ENCODE results near the gene DOC2B. TPM values are rescaled to one million over a fixed set of nuclear protein-coding genes. Genes with fewer than 3 reads are reported as not detected.
"Not testable (repeated sequence)": the region's sequence is repeated elsewhere in the genome, so short reads cannot be mapped to it uniquely, and the experiment has no call there.

DOC2B gene
- total RNA-seq (under 1 TPM; 0.18 to 0.40 TPM), total RNA-seq (0 to 0.15 reads per million in 2 donors)

- H3K4me1 Mint-ChIP-seq: peaks cover 13% of the 10 kb centered on the region
- H3K27ac Mint-ChIP-seq: no peak within 1 kb of the TSS
- H3K36me3 Mint-ChIP-seq (ENCODE audit: low read depth): no peaks in the 10 kb centered on the region
- ATAC-seq (peak; percentile 64), DNase-seq (no peak)
- H3K4me3 Mint-ChIP-seq: peak within 1 kb of the TSS; percentile 81
- no peaks in the 10 kb centered on the region for H3K9me3 ChIP-seq (ENCODE audit: control insufficient read depth, low read length, poor library complexity, severe bottlenecking)
- H3K27me3 Mint-ChIP-seq: peaks cover 55% of the 10 kb centered on the region
Measured at GRCh38 chr17:181245-182049, at the start of gene DOC2B. TSS of gene DOC2B (minus strand) at chr17:181650. CDS start at chr17:181479, 171 bp downstream.

- DNase-seq (no peak), ATAC-seq (no peak)
- H3K27me3 Mint-ChIP-seq: no peaks in the 10 kb centered on the region
- peaks cover 4% of the 10 kb centered on the region for H3K36me3 Mint-ChIP-seq (ENCODE audit: low read depth)
- H3K4me1 Mint-ChIP-seq: peaks cover 4% of the 10 kb centered on the region
- H3K27ac Mint-ChIP-seq: no peak overlapping the region
- no peaks in the 10 kb centered on the region for H3K9me3 ChIP-seq (ENCODE audit: control insufficient read depth, low read length, poor library complexity, severe bottlenecking)
- H3K4me3 Mint-ChIP-seq: no peak overlapping the region
Measured at GRCh38 chr17:230395-230770, 48.9 kb upstream of the DOC2B start.

- no peak for ATAC-seq
- H3K4me1 Mint-ChIP-seq: peaks cover 4% of the 10 kb centered on the region
- H3K36me3 Mint-ChIP-seq (ENCODE audit: low read depth): peaks cover 4% of the 10 kb centered on the region
Measured at GRCh38 chr17:229709-230394, 48.4 kb upstream of the DOC2B start.

GRCh38 chr17:228951-229708 is 47.7 kb upstream of the DOC2B start:
- Mint-ChIP-seq H3K36me3 (ENCODE audit: low read depth) (peaks cover 4% of the 10 kb centered on the region), H3K4me3 (no peak overlapping the region), H3K27me3 (no peaks in the 10 kb centered on the region), H3K27ac (no peak overlapping the region), H3K4me1 (peaks cover 4% of the 10 kb centered on the region)
- ATAC-seq (no peak), DNase-seq (no peak)
- H3K9me3 ChIP-seq (ENCODE audit: control insufficient read depth, low read length, poor library complexity, severe bottlenecking): no peaks in the 10 kb centered on the region

More at GRCh38 chr17:229709-230394, 48.4 kb upstream of the DOC2B start:
- H3K27me3 Mint-ChIP-seq: no peaks in the 10 kb centered on the region
- no peaks in the 10 kb centered on the region for H3K9me3 ChIP-seq (ENCODE audit: control insufficient read depth, low read length, poor library complexity, severe bottlenecking)
- no peak for DNase-seq
- no peak overlapping the region for H3K27ac Mint-ChIP-seq
- no peak overlapping the region for H3K4me3 Mint-ChIP-seq

GRCh38 chr17:227946-228615 is 46.6 kb upstream of the DOC2B start:
- ATAC-seq (no peak), DNase-seq (no peak)
- no peak overlapping the region for H3K4me3 Mint-ChIP-seq
- no peaks in the 10 kb centered on the region for H3K9me3 ChIP-seq (ENCODE audit: control insufficient read depth, low read length, poor library complexity, severe bottlenecking)
- H3K27ac Mint-ChIP-seq: no peak overlapping the region
- no peaks in the 10 kb centered on the region for H3K27me3 Mint-ChIP-seq
- peaks cover 4% of the 10 kb centered on the region for H3K36me3 Mint-ChIP-seq (ENCODE audit: low read depth)
- H3K4me1 Mint-ChIP-seq: peaks cover 4% of the 10 kb centered on the region

- Mint-ChIP-seq H3K36me3 (ENCODE audit: low read depth) (peaks cover 4% of the 10 kb centered on the region), H3K27me3 (no peaks in the 10 kb centered on the region), H3K27ac (no peak overlapping the region), H3K4me3 (no peak overlapping the region), H3K4me1 (peaks cover 4% of the 10 kb centered on the region)
- DNase-seq: no peak
- H3K9me3 ChIP-seq (ENCODE audit: control insufficient read depth, low read length, poor library complexity, severe bottlenecking): no peaks in the 10 kb centered on the region
- ATAC-seq: no peak
Measured at GRCh38 chr17:227078-227945, 45.9 kb upstream of the DOC2B start.

- ATAC-seq (no peak), DNase-seq (no peak)
- H3K9me3 ChIP-seq (ENCODE audit: control insufficient read depth, low read length, poor library complexity, severe bottlenecking): no peaks in the 10 kb centered on the region
- Mint-ChIP-seq H3K4me1 (peaks cover 4% of the 10 kb centered on the region), H3K4me3 (no peak overlapping the region), H3K27ac (no peak overlapping the region), H3K36me3 (ENCODE audit: low read depth) (peaks cover 4% of the 10 kb centered on the region), H3K27me3 (no peaks in the 10 kb centered on the region)
Measured at GRCh38 chr17:226108-227077, 44.9 kb upstream of the DOC2B start.

- DNase-seq (no peak), ATAC-seq (no peak)
- H3K27me3 Mint-ChIP-seq: no peaks in the 10 kb centered on the region
Measured at GRCh38 chr17:225551-225950, 44.1 kb upstream of the DOC2B start.

GRCh38 chr17:224576-224975 is 43.1 kb upstream of the DOC2B start:
- DNase-seq: not testable (repeated sequence)

More at GRCh38 chr17:225551-225950, 44.1 kb upstream of the DOC2B start:
- Mint-ChIP-seq H3K36me3 (ENCODE audit: low read depth) (no peaks in the 10 kb centered on the region), H3K27ac (no peak overlapping the region), H3K4me3 (no peak overlapping the region), H3K4me1 (no peaks in the 10 kb centered on the region)
- H3K9me3 ChIP-seq (ENCODE audit: control insufficient read depth, low read length, poor library complexity, severe bottlenecking): no peaks in the 10 kb centered on the region

GRCh38 chr17:223723-224471 is 42.4 kb upstream of the DOC2B start:
- DNase-seq: no peak
- no peak overlapping the region for H3K4me3 Mint-ChIP-seq
- no peaks in the 10 kb centered on the region for H3K9me3 ChIP-seq (ENCODE audit: control insufficient read depth, low read length, poor library complexity, severe bottlenecking)
- ATAC-seq: no peak
- H3K4me1 Mint-ChIP-seq: no peaks in the 10 kb centered on the region
- H3K27ac Mint-ChIP-seq: no peak overlapping the region
- H3K27me3 Mint-ChIP-seq: no peaks in the 10 kb centered on the region
- H3K36me3 Mint-ChIP-seq (ENCODE audit: low read depth): no peaks in the 10 kb centered on the region

More at GRCh38 chr17:224576-224975, 43.1 kb upstream of the DOC2B start:
- ATAC-seq; H3K36me3 Mint-ChIP-seq (ENCODE audit: low read depth); H3K27me3 Mint-ChIP-seq; H3K9me3 ChIP-seq (ENCODE audit: control insufficient read depth, low read length, poor library complexity, severe bottlenecking); H3K4me1 Mint-ChIP-seq; H3K4me3 Mint-ChIP-seq; H3K27ac Mint-ChIP-seq: not testable (repeated sequence)

GRCh38 chr17:222172-222571 is 40.7 kb upstream of the DOC2B start:
- Mint-ChIP-seq H3K36me3 (ENCODE audit: low read depth) (no peaks in the 10 kb centered on the region), H3K27ac (no peak overlapping the region), H3K27me3 (no peaks in the 10 kb centered on the region), H3K4me3 (no peak overlapping the region), H3K4me1 (no peaks in the 10 kb centered on the region)
- ATAC-seq: no peak
- no peaks in the 10 kb centered on the region for H3K9me3 ChIP-seq (ENCODE audit: control insufficient read depth, low read length, poor library complexity, severe bottlenecking)
- DNase-seq: no peak
